MM.1S (cell line): ENCODE measurements around the gene POLR3A.

Experiments
- CTCF ChIP-seq: fragments of 300-600 bp; sonication (generic); IDR thresholded peaks from 2 replicates; pipeline ENCODE4 v1.5.1; 2016; ENCODE audit warnings: antibody characterized with exemption, low read length, mixed read lengths
- EZH2 ChIP-seq: fragments of 300-600 bp; sonication (generic); optimal IDR thresholded peaks from 2 replicates; pipeline ENCODE3; 2017; ENCODE audit warnings: low read depth, mild to moderate bottlenecking, antibody characterized with exemption, low read length, mixed read lengths
- EZH2phosphoT487 ChIP-seq: fragments of 300-600 bp; sonication (generic); IDR thresholded peaks from 2 replicates; pipeline ENCODE4 v1.6.1; 2018; ENCODE audit warnings: antibody characterized with exemption, low read length

GRCh38 chr10:77962350-77963146, 66.8 kb downstream of the POLR3A start:
- TF ChIP-seq CTCF (no peak), EZH2phosphoT487 (no peak), EZH2 (no peak)
